ENCODE measurements around the gene TOB2.
A peak's percentile ranks its signal among the peaks of the same experiment; 100 is the strongest.
"Not testable (repeated sequence)": the region's sequence is repeated elsewhere in the genome, so short reads cannot be mapped to it uniquely, and the experiment has no call there.

The TOB2 gene

GRCh38 chr22:41429232-41429950, 17.2 kb downstream of the TOB2 start:
- Mint-ChIP-seq H3K36me3 (ENCODE audit: low read depth) (peaks cover 30% of the 10 kb centered on the region), H3K27ac (no peak overlapping the region), H3K4me1 (ENCODE audit: low read depth) (peaks cover 11% of the 10 kb centered on the region), H3K9me3 (no peaks in the 10 kb centered on the region), H3K27me3 (ENCODE audit: low read depth) (no peaks in the 10 kb centered on the region), H3K4me3 (no peak overlapping the region)
- DNase-seq (ENCODE audit: low spot score), result no peak

GRCh38 chr22:41425660-41426365, 20.8 kb downstream of the TOB2 start:
- Mint-ChIP-seq H3K27me3 (ENCODE audit: low read depth) (no peaks in the 10 kb centered on the region), H3K9me3 (no peaks in the 10 kb centered on the region), H3K4me3 (peak overlapping the region; percentile 5), H3K36me3 (ENCODE audit: low read depth) (peaks cover 19% of the 10 kb centered on the region), H3K4me1 (ENCODE audit: low read depth) (peaks cover 11% of the 10 kb centered on the region), H3K27ac (peak overlapping the region; percentile 71)
- peak; percentile 34 for DNase-seq (ENCODE audit: low spot score)

DNA sequence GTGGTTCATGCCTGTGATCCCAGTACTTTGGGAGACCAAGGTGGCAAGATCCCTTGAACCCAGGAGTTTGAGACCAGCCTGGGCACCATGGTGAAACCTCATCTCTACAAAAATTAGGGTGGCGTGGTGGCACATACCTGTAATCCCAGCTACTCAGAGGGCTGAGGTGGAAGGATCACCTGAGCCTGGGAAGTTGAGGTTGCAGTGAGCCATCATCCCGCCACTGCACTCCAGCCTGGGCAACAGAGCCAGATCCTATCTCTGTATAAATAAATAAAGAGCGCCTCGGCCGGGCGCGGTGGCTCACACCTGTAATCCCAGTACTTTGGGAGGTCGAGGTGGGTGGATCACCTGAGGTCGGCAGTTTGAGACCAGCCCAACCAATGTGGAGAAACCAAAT, 27.9 kb downstream of the TOB2 start:
- H3K27me3 Mint-ChIP-seq (ENCODE audit: low read depth), result no peaks in the 10 kb centered on the region
- peaks cover 2% of the 10 kb centered on the region for H3K36me3 Mint-ChIP-seq (ENCODE audit: low read depth)
- H3K4me1 Mint-ChIP-seq (ENCODE audit: low read depth), result peaks cover 10% of the 10 kb centered on the region
- no peaks in the 10 kb centered on the region for H3K9me3 Mint-ChIP-seq
- no peak for DNase-seq (ENCODE audit: low spot score)
- H3K27ac Mint-ChIP-seq, result no peak overlapping the region
- H3K4me3 Mint-ChIP-seq, result no peak overlapping the region

GRCh38 chr22:41417622-41418390, 28.8 kb downstream of the TOB2 start:
- no peak for DNase-seq (ENCODE audit: low spot score)
- Mint-ChIP-seq H3K27me3 (ENCODE audit: low read depth) (no peaks in the 10 kb centered on the region), H3K4me3 (no peak overlapping the region), H3K4me1 (ENCODE audit: low read depth) (peaks cover 10% of the 10 kb centered on the region), H3K27ac (no peak overlapping the region), H3K9me3 (no peaks in the 10 kb centered on the region), H3K36me3 (ENCODE audit: low read depth) (peaks cover 2% of the 10 kb centered on the region)

DNA sequence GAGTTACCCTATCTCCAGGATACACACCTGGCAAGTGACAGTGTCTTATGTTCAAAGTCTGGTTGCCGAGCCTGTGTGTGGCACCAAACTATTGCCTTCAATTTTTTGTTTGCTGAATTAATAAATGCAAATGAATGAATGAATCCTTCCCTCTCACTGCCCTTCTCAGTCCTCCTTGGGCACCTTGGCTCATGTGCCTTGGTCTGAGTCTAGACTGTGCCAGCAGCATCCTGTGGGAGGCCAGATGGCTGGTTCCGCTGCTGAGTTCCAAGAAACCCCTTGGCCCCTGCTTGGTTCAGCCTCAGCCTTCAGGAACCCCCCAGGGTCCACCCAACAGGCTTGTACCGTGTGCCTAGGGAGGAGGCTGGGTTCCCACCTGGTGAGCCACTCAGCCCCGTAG, 31.0 kb downstream of the TOB2 start:
- H3K27ac Mint-ChIP-seq, result peak overlapping the region; percentile 55
- DNase-seq (ENCODE audit: low spot score), result no peak
- H3K4me1 Mint-ChIP-seq (ENCODE audit: low read depth), result peaks cover 21% of the 10 kb centered on the region
- no peaks in the 10 kb centered on the region for H3K9me3 Mint-ChIP-seq
- peak overlapping the region; percentile 99 for H3K4me3 Mint-ChIP-seq
- H3K27me3 Mint-ChIP-seq (ENCODE audit: low read depth), result no peaks in the 10 kb centered on the region
- no peaks in the 10 kb centered on the region for H3K36me3 Mint-ChIP-seq (ENCODE audit: low read depth)

GRCh38 chr22:41411021-41411851, 35.4 kb downstream of the TOB2 start:
- no peak for DNase-seq (ENCODE audit: low spot score)
- H3K27me3 Mint-ChIP-seq (ENCODE audit: low read depth), result no peaks in the 10 kb centered on the region
- H3K9me3 Mint-ChIP-seq, result no peaks in the 10 kb centered on the region
- H3K27ac Mint-ChIP-seq, result peak overlapping the region; percentile 33
- H3K4me3 Mint-ChIP-seq, result no peak overlapping the region
- H3K4me1 Mint-ChIP-seq (ENCODE audit: low read depth), result peaks cover 21% of the 10 kb centered on the region
- no peaks in the 10 kb centered on the region for H3K36me3 Mint-ChIP-seq (ENCODE audit: low read depth)

- Mint-ChIP-seq H3K4me3 (no peak overlapping the region), H3K36me3 (ENCODE audit: low read depth) (no peaks in the 10 kb centered on the region), H3K27me3 (ENCODE audit: low read depth) (no peaks in the 10 kb centered on the region), H3K4me1 (ENCODE audit: low read depth) (peaks cover 17% of the 10 kb centered on the region), H3K27ac (no peak overlapping the region), H3K9me3 (no peaks in the 10 kb centered on the region)
- no peak for DNase-seq (ENCODE audit: low spot score)
These were observed 36.3 kb downstream of the TOB2 start for GRCh38 chr22:41410311-41410751.

DNA sequence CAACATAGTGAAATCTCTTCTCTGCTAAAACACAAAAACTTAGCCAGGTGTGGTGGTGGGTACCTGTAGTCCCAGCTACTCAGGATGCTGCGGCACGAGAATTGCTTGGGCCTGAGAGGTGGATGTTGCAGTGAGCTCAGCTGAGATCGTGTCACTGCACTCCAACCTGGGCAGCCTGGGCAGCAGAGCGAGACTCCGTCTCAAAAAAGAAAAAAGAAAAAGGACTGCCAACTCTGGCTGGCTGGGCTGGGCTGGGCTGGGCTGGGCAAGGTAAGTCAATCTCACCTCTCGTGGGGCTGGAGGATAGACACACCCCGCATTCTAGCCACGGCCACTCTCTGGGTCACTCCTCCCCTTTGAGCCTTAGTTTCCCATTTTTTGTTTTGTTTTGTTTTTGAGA, 37.9 kb downstream of the TOB2 start:
- Mint-ChIP-seq H3K27me3 (ENCODE audit: low read depth) (no peaks in the 10 kb centered on the region), H3K36me3 (ENCODE audit: low read depth) (no peaks in the 10 kb centered on the region), H3K27ac (no peak overlapping the region), H3K4me1 (ENCODE audit: low read depth) (peaks cover 12% of the 10 kb centered on the region), H3K4me3 (no peak overlapping the region), H3K9me3 (no peaks in the 10 kb centered on the region)
- no peak for DNase-seq (ENCODE audit: low spot score)

- Mint-ChIP-seq H3K9me3 (no peaks in the 10 kb centered on the region), H3K36me3 (ENCODE audit: low read depth) (no peaks in the 10 kb centered on the region), H3K27me3 (ENCODE audit: low read depth) (no peaks in the 10 kb centered on the region), H3K4me1 (ENCODE audit: low read depth) (peaks cover 11% of the 10 kb centered on the region), H3K27ac (no peak overlapping the region), H3K4me3 (no peak overlapping the region)
- DNase-seq (ENCODE audit: low spot score), result no peak
These were observed 39.2 kb downstream of the TOB2 start for GRCh38 chr22:41407433-41407832.

DNA sequence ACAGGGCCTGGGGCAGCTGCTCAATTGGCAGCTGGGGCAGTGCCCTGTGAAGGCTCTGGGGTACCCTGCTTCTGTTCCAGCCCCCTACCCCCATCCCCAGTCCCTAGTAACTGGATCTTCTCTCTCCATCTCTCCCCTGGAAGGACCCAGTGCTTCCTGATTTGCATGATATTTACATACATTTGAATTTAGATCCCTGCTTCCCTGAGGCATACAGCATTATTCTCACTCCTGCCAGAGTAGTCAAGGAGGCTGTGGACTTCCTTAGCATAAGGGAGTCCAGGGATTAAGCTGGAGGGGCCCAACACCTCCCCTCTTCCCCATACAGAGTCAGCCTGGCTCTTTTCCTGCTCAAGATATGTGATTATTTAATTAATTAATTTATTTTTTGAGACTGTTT, 40.2 kb downstream of the TOB2 start:
- no peak overlapping the region for H3K27ac Mint-ChIP-seq
- H3K36me3 Mint-ChIP-seq (ENCODE audit: low read depth), result no peaks in the 10 kb centered on the region
- no peak for DNase-seq (ENCODE audit: low spot score)
- peaks cover 5% of the 10 kb centered on the region for H3K4me1 Mint-ChIP-seq (ENCODE audit: low read depth)
- H3K27me3 Mint-ChIP-seq (ENCODE audit: low read depth), result no peaks in the 10 kb centered on the region
- H3K9me3 Mint-ChIP-seq, result no peaks in the 10 kb centered on the region
- H3K4me3 Mint-ChIP-seq, result no peak overlapping the region

- H3K4me3 Mint-ChIP-seq, result no peak overlapping the region
- H3K4me1 Mint-ChIP-seq (ENCODE audit: low read depth), result peaks cover 3% of the 10 kb centered on the region
- H3K27me3 Mint-ChIP-seq (ENCODE audit: low read depth), result no peaks in the 10 kb centered on the region
- peak; percentile 22 for DNase-seq (ENCODE audit: low spot score)
- no peaks in the 10 kb centered on the region for H3K9me3 Mint-ChIP-seq
- no peak overlapping the region for H3K27ac Mint-ChIP-seq
- no peaks in the 10 kb centered on the region for H3K36me3 Mint-ChIP-seq (ENCODE audit: low read depth)
These were observed 41.0 kb downstream of the TOB2 start for GRCh38 chr22:41405588-41405987.

- no peak overlapping the region for H3K4me3 Mint-ChIP-seq
- no peaks in the 10 kb centered on the region for H3K9me3 Mint-ChIP-seq
- peak overlapping the region; percentile 58 for H3K27ac Mint-ChIP-seq
- H3K27me3 Mint-ChIP-seq (ENCODE audit: low read depth), result no peaks in the 10 kb centered on the region
- H3K36me3 Mint-ChIP-seq (ENCODE audit: low read depth), result no peaks in the 10 kb centered on the region
- H3K4me1 Mint-ChIP-seq (ENCODE audit: low read depth), result peaks cover 3% of the 10 kb centered on the region
- peak; percentile 84 for DNase-seq (ENCODE audit: low spot score)
These were observed 42.9 kb downstream of the TOB2 start for GRCh38 chr22:41403532-41404318.

- not testable (repeated sequence) for H3K4me1 Mint-ChIP-seq (ENCODE audit: low read depth); H3K36me3 Mint-ChIP-seq (ENCODE audit: low read depth); H3K4me3 Mint-ChIP-seq; H3K27ac Mint-ChIP-seq; H3K27me3 Mint-ChIP-seq (ENCODE audit: low read depth); H3K9me3 Mint-ChIP-seq; DNase-seq (ENCODE audit: low spot score)
These were observed 43.8 kb downstream of the TOB2 start for GRCh38 chr22:41402851-41403250.
